ENCODE measurements around the gene PCNT. TPM values are rescaled to one million over a fixed set of nuclear protein-coding genes. Genes with fewer than 3 reads are reported as not detected.

PCNT gene
- total and polyA plus RNA-seq, 2 of the 4 experiments (the other 2 are of a cell fraction), result 10.0 to 19.4 TPM

DNA sequence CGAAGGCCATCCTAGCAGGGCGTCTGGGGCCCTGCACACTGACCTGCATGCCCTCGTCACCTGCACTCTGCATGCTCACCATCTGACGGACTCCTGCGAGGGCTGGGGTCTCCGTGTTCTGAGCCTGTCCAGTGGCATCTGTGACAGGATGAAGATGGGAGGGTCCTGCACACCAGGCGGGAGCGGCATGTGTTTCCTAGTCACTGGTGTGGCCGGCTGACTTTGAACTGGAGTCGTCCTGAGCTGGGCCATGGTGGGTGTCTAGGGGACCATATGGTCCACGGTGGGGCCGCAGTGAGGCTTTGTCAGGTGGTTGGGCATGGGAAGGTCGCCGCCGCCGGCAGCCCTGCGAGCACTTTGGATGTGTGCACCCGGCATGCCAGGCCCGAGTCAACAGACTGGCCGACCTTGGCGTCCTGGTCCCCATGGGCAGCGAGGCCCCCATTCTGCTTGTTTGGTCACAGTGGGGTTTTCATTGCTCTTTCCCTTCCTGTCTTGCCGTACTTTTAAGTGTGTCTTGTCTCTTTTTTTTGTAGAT is 118.1 kb downstream of the PCNT start:
- ChIA-PET CTCF (no interaction called here), POLR2A (ENCODE audit: unreplicated experiment) (no interaction called here)
- no peak overlapping the region for H3K14ac ChIP-seq (replicated peaks; ENCODE audit: low read depth, low read length)
- no peak overlapping the region for H3K4ac ChIP-seq (ENCODE audit: low read depth, low read length)
- H3K4me1 ChIP-seq (ENCODE audit: control insufficient read depth, insufficient read depth, low read length), result no peaks in the 10 kb centered on the region
- no peak overlapping the region for H3K23ac ChIP-seq (ENCODE audit: low read depth, low read length)
- no peak for ATAC-seq (ENCODE audit: low read depth)
- H3K9ac ChIP-seq (ENCODE audit: low read depth, low read length), result no peak overlapping the region
- H3K27me3 ChIP-seq (ENCODE audit: control insufficient read depth, insufficient read depth, low read length), result no peaks in the 10 kb centered on the region
- H4K20me1 ChIP-seq (ENCODE audit: insufficient read depth, low read length), result no peaks in the 10 kb centered on the region
- no peak overlapping the region for H3K4me2 ChIP-seq (ENCODE audit: low read depth, low read length)
- dilution Hi-C loops (cut with HindIII; ENCODE audit: low sequenced_read_pairs, unreplicated experiment) (no loop called here), intact Hi-C loops (cut with micrococcal nuclease) (no loop called here), in situ Hi-C loops (cut with MboI; ENCODE audit: low sequenced_read_pairs) (no loop called here)
- H3K4me3 ChIP-seq (ENCODE audit: insufficient read depth, low read depth, low read length), result no peak overlapping the region
- H4K5ac ChIP-seq (ENCODE audit: low read depth, low read length), result no peak overlapping the region
- no peaks in the 10 kb centered on the region for H3K9me3 ChIP-seq (ENCODE audit: control insufficient read depth, insufficient read depth, low read length)
- no peak overlapping the region for H2AK5ac ChIP-seq (ENCODE audit: low read depth, low read length)
- no peak overlapping the region for H4K91ac ChIP-seq (ENCODE audit: insufficient read depth, low read depth, low read length)
- H3K36me3 ChIP-seq (ENCODE audit: control insufficient read depth, insufficient read depth, low read length), result peaks cover 56% of the 10 kb centered on the region
- no peak overlapping the region for H3K18ac ChIP-seq (ENCODE audit: low read depth, low read length)
- DNase-seq, result no peak
- no TSS peak for BruUV-seq (replicated peaks)
- no peak overlapping the region for H3K56ac ChIP-seq (ENCODE audit: extremely low read depth, insufficient read depth, low read length)
- H2BK120ac ChIP-seq (ENCODE audit: low read depth, low read length), result no peak overlapping the region
- H3K9me1 ChIP-seq (ENCODE audit: insufficient read depth, low read length), result no peaks in the 10 kb centered on the region
- no peak overlapping the region for H2BK20ac ChIP-seq (ENCODE audit: low read depth, low read length)
- no peak overlapping the region for H4K8ac ChIP-seq (ENCODE audit: low read depth in 2 of 2, low read length in 2 of 2)
- no peak overlapping the region for H2AK9ac ChIP-seq (replicated peaks; ENCODE audit: low read depth, low read length, poor library complexity)
- no peak overlapping the region for H2AFZ ChIP-seq (replicated peaks; ENCODE audit: low read length, poor library complexity)
- 100% methylated on average over 11 of the region's 23 CpGs; no CpG with 5 or more reads in 1 of the 2 experiments for WGBS, 2 experiments (ENCODE audit: extremely low coverage in 2 of 2, insufficient read length in 1 of 2)
- no peak for TF ChIP-seq SMC3 (IDR thresholded peaks at IDR 0.05; ENCODE audit: low read depth, low read length)
- TF ChIP-seq NFE2L2 (IDR thresholded peaks at IDR 0.05; ENCODE audit: low read depth, low read length), result no peak
- no peak for TF ChIP-seq USF2 (IDR thresholded peaks at IDR 0.05; ENCODE audit: low read depth, low read length)
- TF ChIP-seq RFX5 (IDR thresholded peaks at IDR 0.05; ENCODE audit: low read depth, low read length), result no peak
- TF ChIP-seq BHLHE40 (IDR thresholded peaks at IDR 0.05; ENCODE audit: low read depth, low read length), result no peak
- TF ChIP-seq MAZ (IDR thresholded peaks at IDR 0.05; ENCODE audit: borderline replicate concordance, low read depth, low read length), result no peak
- TF ChIP-seq RAD21 (IDR thresholded peaks at IDR 0.05; ENCODE audit: low read length), result no peak
- no peak for TF ChIP-seq POLR2A (IDR thresholded peaks at IDR 0.05; ENCODE audit: low read depth, low read length)
- TF ChIP-seq FOS (IDR thresholded peaks at IDR 0.05; ENCODE audit: low read depth, low read length), result no peak
- no peak for TF ChIP-seq MAFK (IDR thresholded peaks at IDR 0.05; ENCODE audit: low read depth, low read length)
- no peak for TF ChIP-seq MXI1 (IDR thresholded peaks at IDR 0.05; ENCODE audit: borderline replicate concordance, low read depth, low read length)
- TF ChIP-seq CEBPB (IDR thresholded peaks at IDR 0.05; ENCODE audit: low read depth, low read length), result no peak
- TF ChIP-seq RCOR1 (IDR thresholded peaks at IDR 0.05; ENCODE audit: insufficient replicate concordance, low read length), result no peak
- no peak for TF ChIP-seq ELK1 (IDR thresholded peaks at IDR 0.05; ENCODE audit: borderline replicate concordance, low read depth, low read length)
- TF ChIP-seq CTCF (conservative IDR thresholded peaks at IDR 0.05; ENCODE audit: low read depth, low read length), result no peak
- no peak overlapping the region for H2BK15ac ChIP-seq (ENCODE audit: low read depth, low read length)
- H3K79me1 ChIP-seq (ENCODE audit: low read depth in 1 of 2, low read length in 2 of 2), result peaks cover 0 to 12% of the 10 kb centered on the region in 2 experiments; a peak in 2 of 4 replicates
- H2BK5ac ChIP-seq (ENCODE audit: low read depth, low read length, poor library complexity, severe bottlenecking), result no peak overlapping the region
- no peak overlapping the region for H3K27ac ChIP-seq (ENCODE audit: insufficient read depth, low read length)
